NCI-H2081 (cell line): ENCODE measurements around the gene MTERF1.

Experiments
- DNase-seq, 2 experiments: peaks; one replicate each; lab custom pipeline; 2025; lab: John Stamatoyannopoulos, UW

MTERF1 gene

GRCh38 chr7:91835091-91835825 is 45.2 kb downstream of the MTERF1 start:
- DNase-seq = no peak

GRCh38 chr7:91832493-91833045 is 47.9 kb downstream of the MTERF1 start:
- no peak for DNase-seq

GRCh38 chr7:91827169-91827568 is 53.3 kb downstream of the MTERF1 start:
- no peak for DNase-seq

- DNase-seq = no peak
Observed at GRCh38 chr7:91826377-91826776, 54.1 kb downstream of the MTERF1 start.

GRCh38 chr7:91824201-91824600 is 56.3 kb downstream of the MTERF1 start:
- no peak for DNase-seq
